Thyroid gland (tissue), 4 donors: ENCODE data around the gene NFIX. TPM values are rescaled to one million over a fixed set of nuclear protein-coding genes. Genes with fewer than 3 reads are reported as not detected.

ENCODE experiments used
- DNase-seq, 2 donors: peaks; one replicate each; pipeline ENCODE4 v3.0.0-alpha.2; 2019
- H3K27ac ChIP-seq, 3 donors: fragments of 200-600 bp; sonication (generic); 1 replicate in 2 of 3; 2 replicates in 1 of 3; pipeline ENCODE4 v1.5.1; 2016 to 2019; ENCODE audit warnings: mild to moderate bottlenecking in 1 of 3, moderate library complexity in 1 of 3
- H3K27me3 ChIP-seq: fragments of 200-600 bp; sonication (generic); one replicate; pipeline ENCODE4 v1.5.1; 2019
- H3K36me3 ChIP-seq, 2 donors: fragments of 200-600 bp; sonication (generic); one replicate each; pipeline ENCODE4 v1.5.1; 2016 to 2019
- H3K4me1 ChIP-seq, 2 donors: fragments of 200-600 bp; sonication (generic); one replicate each; pipeline ENCODE4 v1.5.1; 2017 to 2019
- H3K4me3 ChIP-seq, 3 donors: fragments of 200-600 bp; sonication (generic); replicated peaks in 1 of 3; 1 replicate in 2 of 3; 2 replicates in 1 of 3; pipeline ENCODE4 v1.5.1; 2016; ENCODE audit warnings: mild to moderate bottlenecking in 1 of 3
- H3K9me3 ChIP-seq: fragments of 200-600 bp; sonication (generic); one replicate; pipeline ENCODE4 v1.5.1; 2017
- CTCF ChIP-seq, 6 experiments: fragments of 200-600 bp in 3 of 6; fragments of 450-650 bp in 3 of 6; sonication (generic) in 3 of 6; IDR thresholded peaks; one replicate each; pipeline ENCODE4 v1.5.1; 2016 to 2019; ENCODE audit warnings: antibody characterized with exemption in 6 of 6, mild to moderate bottlenecking in 2 of 6, inconsistent platforms in 1 of 6, moderate library complexity in 1 of 6
- POLR2A ChIP-seq, 2 donors: fragments of 450-650 bp; IDR thresholded peaks; one replicate each; pipeline ENCODE4 v1.6.1; 2017; ENCODE audit warnings: antibody characterized with exemption in 2 of 2, mild to moderate bottlenecking in 2 of 2, moderate library complexity in 1 of 2
- WGBS, 2 donors: methylation state at CpG; one replicate each; pipeline ENCODE4 v1.1.5; 2017; 5-methylcytosine and 5-hydroxymethylcytosine counted together
- intact Hi-C: fragments of 100-400 bp; cut with DNase I; formaldehyde crosslinking; loops from one replicate; pipeline ENCODE4 v1.15.1; 2023
- total RNA-seq, 4 donors: library from RNA; depleted of rRNA; stranded (reverse); fragments of >200 nt; gene quantifications; one replicate each; pipeline ENCODE4 v1.2.3, GENCODE V29; 2016

NFIX gene
- total RNA-seq, 4 donors from 2014 or later = 38.8 to 70.2 (median 62.4) TPM

- DNase-seq = no peak
- H3K27ac ChIP-seq = no peak overlapping the region
- intact Hi-C loops = no loop called here
- no peaks in the 10 kb centered on the region for H3K9me3 ChIP-seq
- WGBS, 2 donors = 96 to 100% methylated on average over 3 of the region's 3 CpGs
- peaks cover 8 to 22% of the 10 kb centered on the region in 2 donors for H3K4me1 ChIP-seq
- no peaks in the 10 kb centered on the region for H3K27me3 ChIP-seq
- H3K4me3 ChIP-seq = no peak overlapping the region
- TF ChIP-seq POLR2A (IDR thresholded peaks at IDR 0.05) = no peak
- no peak for TF ChIP-seq CTCF (IDR thresholded peaks at IDR 0.05)
- peaks cover 7% of the 10 kb centered on the region in 2 donors for H3K36me3 ChIP-seq
These were observed 135.7 kb downstream of the NFIX start for GRCh38 chr19:13130886-13131490.

GRCh38 chr19:13132471-13133180, 137.4 kb downstream of the NFIX start:
- Histone ChIP-seq H3K9me3 (no peaks in the 10 kb centered on the region), H3K36me3 (peaks cover 16 to 21% of the 10 kb centered on the region in 2 donors), H3K27ac (peak overlapping the region in 1 of 3 donors; percentile 78), H3K4me3 (no peak overlapping the region), H3K4me1 (peaks cover 8 to 22% of the 10 kb centered on the region in 2 donors), H3K27me3 (no peaks in the 10 kb centered on the region)
- intact Hi-C loops = no loop called here
- DNase-seq = peak; percentile 20 to 23
- 75 to 82% methylated on average over 8 of the region's 8 CpGs for WGBS, 2 donors
- TF ChIP-seq POLR2A (IDR thresholded peaks at IDR 0.05) (no peak), CTCF (IDR thresholded peaks at IDR 0.05) (no peak)

GRCh38 chr19:13133241-13133870, 138.1 kb downstream of the NFIX start:
- Histone ChIP-seq H3K4me3 (no peak overlapping the region), H3K27ac (peak overlapping the region in 2 of 3 donors; percentile 68 to 78), H3K27me3 (no peaks in the 10 kb centered on the region), H3K36me3 (peaks cover 22 to 29% of the 10 kb centered on the region in 2 donors), H3K4me1 (peaks cover 8 to 22% of the 10 kb centered on the region in 2 donors), H3K9me3 (no peaks in the 10 kb centered on the region)
- DNase-seq = no peak
- TF ChIP-seq POLR2A (IDR thresholded peaks at IDR 0.05) = no peak
- no peak for TF ChIP-seq CTCF (IDR thresholded peaks at IDR 0.05)
- intact Hi-C loops = no loop called here
- 83 to 84% methylated on average over 12 of the region's 12 CpGs for WGBS, 2 donors

- Histone ChIP-seq H3K27me3 (no peaks in the 10 kb centered on the region), H3K9me3 (no peaks in the 10 kb centered on the region), H3K27ac (peak overlapping the region; percentile 66 to 78 (median 68)), H3K4me1 (peaks cover 8 to 22% of the 10 kb centered on the region in 2 donors), H3K36me3 (peaks cover 27 to 33% of the 10 kb centered on the region in 2 donors), H3K4me3 (no peak overlapping the region)
- TF ChIP-seq POLR2A (IDR thresholded peaks at IDR 0.05) = peak in 1 of 2 donors; percentile 33
- no peak for TF ChIP-seq CTCF (IDR thresholded peaks at IDR 0.05)
- 58 to 64% methylated on average over 3 of the region's 3 CpGs for WGBS, 2 donors
- peak; percentile 82 to 87 for DNase-seq
- intact Hi-C loops = no loop called here
These were observed 139.4 kb downstream of the NFIX start for GRCh38 chr19:13134626-13135025.
